22Rv1 (cell line): ENCODE measurements around the gene SLC22A9.

Source experiments
- ZFX ChIP-seq: fragments of 450-650 bp; IDR thresholded peaks from 2 replicates; pipeline ENCODE4 v1.6.1; 2017; ENCODE audit warnings: antibody characterized with exemption, borderline replicate concordance
- TF ChIP-seq, protein P1 (sequence below): fragments of 450-650 bp; IDR thresholded peaks from 2 replicates; pipeline ENCODE4 v1.5.1; 2017; ENCODE audit warnings: mild to moderate bottlenecking

DNA sequence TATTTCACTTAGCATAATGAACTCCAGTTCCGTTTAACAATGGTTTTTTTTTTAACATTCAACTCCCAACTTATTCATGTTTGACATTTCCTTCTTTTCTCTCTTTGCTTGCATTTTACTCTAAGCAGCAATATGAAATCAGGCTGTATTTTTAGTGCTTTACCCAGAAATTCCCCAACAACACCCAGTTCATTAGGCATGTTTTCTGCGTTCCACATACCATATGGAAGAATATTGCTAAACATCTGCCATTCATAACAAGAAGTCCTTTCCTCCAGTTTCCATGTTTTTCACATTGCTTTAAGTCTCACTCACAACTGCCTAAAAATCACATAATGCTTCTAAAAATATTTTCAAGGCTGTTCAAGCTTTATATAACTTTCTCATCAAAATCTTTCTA is 75.5 kb downstream of the SLC22A9 start:
- TF ChIP-seq, protein P1, sequence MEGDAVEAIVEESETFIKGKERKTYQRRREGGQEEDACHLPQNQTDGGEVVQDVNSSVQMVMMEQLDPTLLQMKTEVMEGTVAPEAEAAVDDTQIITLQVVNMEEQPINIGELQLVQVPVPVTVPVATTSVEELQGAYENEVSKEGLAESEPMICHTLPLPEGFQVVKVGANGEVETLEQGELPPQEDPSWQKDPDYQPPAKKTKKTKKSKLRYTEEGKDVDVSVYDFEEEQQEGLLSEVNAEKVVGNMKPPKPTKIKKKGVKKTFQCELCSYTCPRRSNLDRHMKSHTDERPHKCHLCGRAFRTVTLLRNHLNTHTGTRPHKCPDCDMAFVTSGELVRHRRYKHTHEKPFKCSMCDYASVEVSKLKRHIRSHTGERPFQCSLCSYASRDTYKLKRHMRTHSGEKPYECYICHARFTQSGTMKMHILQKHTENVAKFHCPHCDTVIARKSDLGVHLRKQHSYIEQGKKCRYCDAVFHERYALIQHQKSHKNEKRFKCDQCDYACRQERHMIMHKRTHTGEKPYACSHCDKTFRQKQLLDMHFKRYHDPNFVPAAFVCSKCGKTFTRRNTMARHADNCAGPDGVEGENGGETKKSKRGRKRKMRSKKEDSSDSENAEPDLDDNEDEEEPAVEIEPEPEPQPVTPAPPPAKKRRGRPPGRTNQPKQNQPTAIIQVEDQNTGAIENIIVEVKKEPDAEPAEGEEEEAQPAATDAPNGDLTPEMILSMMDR: no peak
- TF ChIP-seq ZFX: no peak
